ENCODE measurements around the gene KATNB1. TPM values are rescaled to one million over a fixed set of nuclear protein-coding genes. Genes with fewer than 3 reads are reported as not detected.
"Not testable (repeated sequence)": the region's sequence is repeated elsewhere in the genome, so short reads cannot be mapped to it uniquely, and the experiment has no call there.

KATNB1 gene
- total RNA-seq, 4 donors from 2014 or later: 30.6 to 54.9 (median 41.1) TPM

DNA sequence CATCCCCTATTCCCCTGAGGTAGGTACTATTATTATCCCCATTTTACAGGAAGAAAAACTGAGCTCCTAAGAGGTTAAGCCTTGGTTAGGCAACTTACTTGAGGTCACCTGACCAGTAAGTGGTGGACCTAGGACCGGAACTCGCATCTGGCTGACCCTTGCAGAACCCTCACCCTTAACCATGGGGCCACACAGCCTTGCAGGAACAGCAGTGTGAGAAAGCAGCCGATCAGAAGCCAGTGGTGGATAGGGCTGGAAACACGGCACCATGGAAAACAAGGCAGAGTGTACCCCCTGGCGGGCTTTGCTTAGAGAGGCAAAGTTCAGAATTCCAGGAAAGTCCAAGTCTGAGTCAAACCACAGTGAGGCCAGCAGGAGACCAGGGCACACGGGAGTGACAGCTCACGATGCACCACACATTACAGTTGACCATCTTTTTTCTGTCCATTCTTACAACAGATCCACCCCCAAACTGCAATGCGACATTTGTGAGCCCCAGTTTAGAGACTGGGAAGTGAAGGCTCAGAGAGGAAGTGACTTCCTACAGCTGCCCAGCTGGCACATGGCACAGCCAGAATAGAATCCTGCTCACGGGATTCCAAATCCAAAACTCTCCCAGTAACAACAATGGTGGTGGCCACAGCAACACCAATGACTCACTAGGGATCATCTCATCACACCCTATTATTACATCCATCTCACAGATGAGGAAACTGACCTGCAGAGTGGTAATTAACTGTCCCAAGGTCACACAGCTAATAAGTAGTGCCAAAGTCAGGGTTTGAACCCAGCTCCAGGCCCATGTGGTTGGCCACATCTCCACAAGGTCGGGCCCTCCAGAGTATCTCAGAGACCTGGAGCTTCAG, 46.4 kb downstream of the KATNB1 start:
- intact Hi-C loops (cut with DNase I; ENCODE audit: low total_unique reads): no loop called here
- no peak for DNase-seq (ENCODE audit: low spot score in 2 of 2)
- 87 to 89% methylated on average over 10 of the region's 10 CpGs for WGBS, 2 donors
- TF ChIP-seq, protein P1, sequence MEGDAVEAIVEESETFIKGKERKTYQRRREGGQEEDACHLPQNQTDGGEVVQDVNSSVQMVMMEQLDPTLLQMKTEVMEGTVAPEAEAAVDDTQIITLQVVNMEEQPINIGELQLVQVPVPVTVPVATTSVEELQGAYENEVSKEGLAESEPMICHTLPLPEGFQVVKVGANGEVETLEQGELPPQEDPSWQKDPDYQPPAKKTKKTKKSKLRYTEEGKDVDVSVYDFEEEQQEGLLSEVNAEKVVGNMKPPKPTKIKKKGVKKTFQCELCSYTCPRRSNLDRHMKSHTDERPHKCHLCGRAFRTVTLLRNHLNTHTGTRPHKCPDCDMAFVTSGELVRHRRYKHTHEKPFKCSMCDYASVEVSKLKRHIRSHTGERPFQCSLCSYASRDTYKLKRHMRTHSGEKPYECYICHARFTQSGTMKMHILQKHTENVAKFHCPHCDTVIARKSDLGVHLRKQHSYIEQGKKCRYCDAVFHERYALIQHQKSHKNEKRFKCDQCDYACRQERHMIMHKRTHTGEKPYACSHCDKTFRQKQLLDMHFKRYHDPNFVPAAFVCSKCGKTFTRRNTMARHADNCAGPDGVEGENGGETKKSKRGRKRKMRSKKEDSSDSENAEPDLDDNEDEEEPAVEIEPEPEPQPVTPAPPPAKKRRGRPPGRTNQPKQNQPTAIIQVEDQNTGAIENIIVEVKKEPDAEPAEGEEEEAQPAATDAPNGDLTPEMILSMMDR (IDR thresholded peaks at IDR 0.05): no peak
- TF ChIP-seq POLR2A (IDR thresholded peaks at IDR 0.05): no peak
- no peak overlapping the region for H3K4me3 ChIP-seq (ENCODE audit: low read depth, poor library complexity, severe bottlenecking)

DNA sequence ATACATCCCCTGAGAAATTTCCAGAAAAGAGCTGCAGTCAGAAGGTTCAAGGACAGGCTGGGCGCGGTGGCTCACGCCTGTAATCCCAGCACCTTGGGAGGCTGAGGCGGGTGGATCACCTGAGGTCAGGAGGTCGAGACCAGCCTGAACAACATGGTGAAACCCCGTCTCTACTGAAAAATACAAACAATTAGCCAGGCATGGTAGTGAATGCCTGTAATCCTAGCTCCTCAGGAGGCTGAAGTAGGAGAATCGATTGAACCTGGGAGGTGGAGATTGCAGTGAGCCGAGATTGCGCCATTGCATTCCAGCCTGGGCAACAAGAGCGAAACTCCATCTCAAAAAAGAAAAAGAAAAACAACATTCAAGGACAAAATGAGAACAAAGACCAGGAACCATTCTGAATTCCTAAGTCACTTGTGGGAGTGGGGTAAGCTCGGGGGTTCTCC, 47.1 kb downstream of the KATNB1 start:
- H3K4me3 ChIP-seq (ENCODE audit: low read depth, poor library complexity, severe bottlenecking); DNase-seq (ENCODE audit: low spot score in 2 of 2); intact Hi-C loops (cut with DNase I; ENCODE audit: low total_unique reads): not testable (repeated sequence)
- 89 to 94% methylated on average over 11 of the region's 11 CpGs for WGBS, 2 donors

DNA sequence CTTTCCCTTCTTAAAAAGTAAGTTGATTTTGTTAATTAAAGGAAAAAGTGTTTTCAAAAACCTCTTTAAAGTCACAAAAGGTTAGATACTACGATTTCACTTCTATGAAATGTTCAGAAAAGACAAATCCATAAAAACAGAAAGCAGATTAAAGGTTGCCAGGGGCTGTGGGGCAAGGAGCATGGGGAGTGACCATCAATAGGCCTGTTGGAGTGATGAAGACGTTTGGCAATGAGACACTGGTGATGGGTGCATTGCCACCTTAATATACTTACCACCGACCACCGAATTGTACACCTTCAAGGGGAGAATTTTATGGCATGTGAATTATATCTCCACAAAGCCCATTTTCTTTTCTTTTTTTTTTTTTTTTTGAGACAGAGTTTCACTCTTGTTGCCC, 47.5 kb downstream of the KATNB1 start:
- intact Hi-C loops (cut with DNase I; ENCODE audit: low total_unique reads): no loop called here

GRCh38 chr16:57783883-57784282, 48.3 kb downstream of the KATNB1 start:
- no peak overlapping the region for H3K4me3 ChIP-seq (ENCODE audit: low read depth, poor library complexity, severe bottlenecking)
- intact Hi-C loops (cut with DNase I; ENCODE audit: low total_unique reads): no loop called here
- DNase-seq (ENCODE audit: low spot score in 2 of 2): no peak
- TF ChIP-seq, protein P1 (IDR thresholded peaks at IDR 0.05): no peak
- TF ChIP-seq POLR2A (IDR thresholded peaks at IDR 0.05): no peak
- 83 to 92% methylated on average over 8 of the region's 8 CpGs for WGBS, 2 donors

More for the DNA sequence above, 47.5 kb downstream of the KATNB1 start:
- no peak overlapping the region for H3K4me3 ChIP-seq (ENCODE audit: low read depth, poor library complexity, severe bottlenecking)
- no peak for DNase-seq (ENCODE audit: low spot score in 2 of 2)
- WGBS, 2 donors: 85 to 92% methylated on average over 4 of the region's 4 CpGs
- TF ChIP-seq POLR2A (IDR thresholded peaks at IDR 0.05): no peak
- TF ChIP-seq, protein P1 (IDR thresholded peaks at IDR 0.05): no peak

DNA sequence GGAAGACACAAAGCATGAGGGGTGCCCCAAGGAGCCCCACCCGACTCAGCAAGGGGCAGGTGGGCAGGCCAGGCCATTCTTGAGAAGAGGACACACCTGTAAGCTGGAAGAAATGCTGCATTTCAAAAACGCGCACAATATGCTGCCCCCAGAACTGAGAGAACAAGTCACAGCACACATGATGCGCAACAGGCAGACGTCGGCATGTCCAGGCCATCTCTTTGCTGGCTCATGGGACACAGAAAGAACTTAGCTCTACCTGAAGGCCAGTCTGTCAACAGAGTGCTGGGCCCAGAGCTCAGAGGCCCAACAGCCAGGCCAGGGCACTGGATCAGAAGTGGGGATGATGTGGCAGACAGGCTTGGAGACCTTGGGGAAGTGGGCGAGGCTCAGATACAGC, 48.8 kb downstream of the KATNB1 start:
- WGBS, 2 donors: 82 to 88% methylated on average over 7 of the region's 7 CpGs
- TF ChIP-seq, protein P1 (IDR thresholded peaks at IDR 0.05): no peak
- DNase-seq (ENCODE audit: low spot score in 2 of 2): no peak
- intact Hi-C loops (cut with DNase I; ENCODE audit: low total_unique reads): no loop called here
- H3K4me3 ChIP-seq (ENCODE audit: low read depth, poor library complexity, severe bottlenecking): no peak overlapping the region

- WGBS, 2 donors: 95 to 99% methylated on average over 8 to 10 of the region's 10 CpGs
- intact Hi-C loops (cut with DNase I; ENCODE audit: low total_unique reads): no loop called here
- DNase-seq (ENCODE audit: low spot score in 2 of 2): no peak
- H3K4me3 ChIP-seq (ENCODE audit: low read depth, poor library complexity, severe bottlenecking): no peak overlapping the region
- TF ChIP-seq, protein P1 (IDR thresholded peaks at IDR 0.05): no peak
- TF ChIP-seq POLR2A (IDR thresholded peaks at IDR 0.05): no peak
Measured at GRCh38 chr16:57785385-57785784, 49.8 kb downstream of the KATNB1 start.

Measured in lower leg skin (tissue), 4 donors.